AG10803 (cell line): ENCODE data around the gene PIGH.

Experiments used
- DNase-seq: peaks from one replicate; pipeline ENCODE4 v3.0.0; 2010; ENCODE audit warnings: low read depth
- H3K4me3 ChIP-seq: 2 replicates; pipeline ENCODE4 v1.5.1; 2011; ENCODE audit warnings: mild to moderate bottlenecking, low read length, control low read depth
- CTCF ChIP-seq: conservative IDR thresholded peaks from 2 replicates; pipeline ENCODE4 v1.5.1; 2011; ENCODE audit warnings: mild to moderate bottlenecking, low read length, control low read depth, inconsistent platforms

PIGH gene, protein sequence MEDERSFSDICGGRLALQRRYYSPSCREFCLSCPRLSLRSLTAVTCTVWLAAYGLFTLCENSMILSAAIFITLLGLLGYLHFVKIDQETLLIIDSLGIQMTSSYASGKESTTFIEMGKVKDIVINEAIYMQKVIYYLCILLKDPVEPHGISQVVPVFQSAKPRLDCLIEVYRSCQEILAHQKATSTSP

DNA sequence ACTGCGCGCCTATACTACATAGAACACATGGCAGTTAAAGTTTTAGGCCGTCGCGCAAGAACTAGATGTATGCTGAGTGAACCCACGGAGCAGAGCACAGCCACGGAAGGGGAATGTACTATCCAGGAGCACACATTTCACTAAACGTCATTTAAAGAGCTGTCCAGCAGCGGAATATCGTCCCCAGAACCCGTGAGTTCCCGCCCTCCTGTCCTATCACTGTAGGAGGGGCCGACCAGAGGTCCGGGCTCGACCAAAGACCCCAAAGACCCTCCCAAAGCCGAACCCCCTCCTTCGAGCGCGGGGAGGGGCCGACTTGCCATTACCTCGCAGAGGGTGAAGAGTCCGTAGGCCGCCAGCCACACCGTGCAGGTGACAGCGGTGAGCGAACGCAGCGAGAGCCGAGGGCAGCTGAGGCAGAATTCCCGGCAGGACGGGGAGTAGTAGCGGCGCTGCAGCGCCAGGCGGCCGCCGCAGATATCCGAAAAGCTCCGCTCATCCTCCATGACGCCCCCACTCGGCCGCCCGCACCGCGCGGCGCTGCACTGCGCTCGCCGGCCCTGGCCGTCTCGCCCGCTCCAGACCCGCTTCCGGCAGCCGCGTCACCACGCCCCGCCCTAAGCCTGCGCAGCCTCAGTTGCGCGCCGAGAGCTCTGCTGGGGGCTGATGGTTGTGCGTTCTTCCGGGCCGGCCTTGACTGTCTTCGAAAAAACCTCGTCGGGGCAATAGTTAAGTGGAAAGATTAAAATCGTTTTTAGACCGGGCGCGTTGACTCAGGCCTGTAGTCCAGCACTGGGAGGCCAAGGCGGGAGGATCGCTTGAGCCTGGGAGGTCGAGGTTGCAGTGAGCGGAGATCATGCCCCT is at the start of gene PIGH:
TSS of gene PIGH (minus strand) at position 571 of the 864 bp plus-strand sequence. CDS start at position 506, 65 bp downstream.
- TF ChIP-seq CTCF = peak; percentile 52
- peak; percentile 79 for DNase-seq
- H3K4me3 ChIP-seq = peak within 1 kb of the TSS; percentile 89

DNA sequence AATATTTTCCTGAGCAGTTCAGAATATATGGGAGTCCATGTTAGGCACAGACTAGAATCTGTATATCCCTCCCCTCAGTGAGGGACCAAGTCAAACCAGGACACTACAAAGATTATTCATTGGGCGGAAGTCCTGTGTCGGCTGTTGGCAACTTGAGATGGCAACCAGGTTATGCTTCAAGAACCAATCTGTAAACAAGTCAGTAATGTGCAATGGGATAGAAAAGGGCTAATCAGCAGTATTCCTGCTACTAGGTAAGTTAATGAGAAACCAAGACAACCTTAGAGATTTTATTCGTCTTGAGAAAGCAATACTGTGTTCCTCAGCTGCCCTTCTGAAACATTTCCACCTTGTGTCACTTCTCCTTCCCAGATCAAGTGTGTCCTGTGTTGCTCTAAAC is 46.1 kb upstream of the PIGH start:
- TF ChIP-seq CTCF = no peak
- no peak for DNase-seq
- no peak overlapping the region for H3K4me3 ChIP-seq

DNA sequence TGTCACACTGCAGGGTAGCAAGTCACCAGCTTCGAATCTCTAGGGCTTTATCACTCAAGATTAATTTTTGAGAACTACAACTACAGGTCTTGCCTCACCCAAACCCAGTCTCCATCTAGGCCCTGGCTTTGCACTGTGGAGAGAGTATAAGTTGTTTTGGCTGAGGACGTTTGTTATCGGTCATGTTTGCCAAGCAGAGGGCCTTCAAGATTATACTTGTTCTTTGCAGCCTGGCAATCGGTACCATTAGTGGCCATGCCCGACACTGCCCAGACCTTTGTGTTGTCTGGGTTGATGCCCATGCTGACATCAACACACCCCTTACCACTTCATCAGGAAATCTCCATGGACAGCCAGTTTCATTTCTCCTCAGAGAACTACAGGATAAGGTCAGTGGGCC is 45.3 kb upstream of the PIGH start:
- no peak for DNase-seq
- H3K4me3 ChIP-seq = no peak overlapping the region
- no peak for TF ChIP-seq CTCF

DNA sequence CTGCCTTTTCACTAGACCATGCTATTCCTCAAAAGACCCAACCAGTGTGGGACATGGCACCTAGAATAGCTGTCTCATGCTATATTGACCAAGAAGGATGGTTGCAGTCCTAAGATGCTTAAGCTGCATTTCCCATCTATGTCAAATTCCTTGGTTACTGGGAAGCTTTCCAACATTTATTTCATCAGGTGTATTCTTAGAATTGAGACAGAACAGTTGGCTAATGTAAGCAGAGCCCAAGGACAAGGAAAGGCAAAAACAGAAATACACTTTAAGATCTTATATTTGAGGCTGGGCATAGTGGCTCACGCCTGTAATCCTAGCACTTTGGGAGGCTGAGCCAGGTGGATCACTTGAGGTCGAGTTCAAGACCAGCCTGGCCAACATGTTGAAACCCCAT is 44.4 kb upstream of the PIGH start:
- DNase-seq = peak; percentile 38
- H3K4me3 ChIP-seq = no peak overlapping the region
- no peak for TF ChIP-seq CTCF

DNA sequence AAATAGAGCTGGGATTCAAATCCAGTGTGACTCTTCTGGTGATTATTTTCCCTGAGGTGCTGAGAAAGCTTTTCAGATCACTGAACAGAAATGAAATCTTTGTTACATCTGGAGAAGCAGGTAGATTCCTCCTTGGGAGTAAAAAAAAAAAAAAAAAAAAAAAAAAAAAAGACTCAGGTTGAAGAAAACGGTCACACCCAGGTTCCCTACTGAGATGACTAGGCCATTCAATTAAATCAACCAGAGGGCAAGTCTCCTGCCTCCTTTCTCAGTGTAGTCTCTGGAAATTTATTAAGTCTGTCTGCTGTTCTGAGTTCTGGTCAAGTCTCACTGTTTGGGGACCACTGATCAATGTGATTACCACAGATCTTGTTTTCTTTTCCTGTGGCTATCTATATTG is 43.6 kb upstream of the PIGH start:
- TF ChIP-seq CTCF = no peak
- no peak for DNase-seq
- no peak overlapping the region for H3K4me3 ChIP-seq

- no peak for TF ChIP-seq CTCF
- no peak overlapping the region for H3K4me3 ChIP-seq
- no peak for DNase-seq
These were observed 42.1 kb upstream of the PIGH start for GRCh38 chr14:67641902-67642749.
